Measurements from ENCODE around the gene HDAC4.

- TF ChIP-seq CTCF (IDR thresholded peaks at IDR 0.05; ENCODE audit: low read depth, low read length, missing input control), result no peak
- no peak for TF ChIP-seq TAF1 (conservative IDR thresholded peaks at IDR 0.05)
- no peak for TF ChIP-seq REST (IDR thresholded peaks at IDR 0.05)
- TF ChIP-seq YY1 (IDR thresholded peaks at IDR 0.05), result no peak
- TF ChIP-seq MAX (IDR thresholded peaks at IDR 0.05), result no peak
- no peak for TF ChIP-seq GABPA (IDR thresholded peaks at IDR 0.05 in 1 of 2, conservative IDR thresholded peaks at IDR 0.05 in 1 of 2)
- no peak for TF ChIP-seq HNF4G (IDR thresholded peaks at IDR 0.05)
Observed at GRCh38 chr2:239142806-239143205, 258.0 kb downstream of the HDAC4 start.
